PFSK-1 (cell line): ENCODE data around the gene ZHX3.

Experiments used
- FOXP2 ChIP-seq: optimal IDR thresholded peaks from 2 replicates; pipeline ENCODE3; 2011; ENCODE audit warnings: borderline replicate concordance, control low read depth, inconsistent platforms; ENCODE audit not compliant: insufficient read depth; ENCODE audit errors: extremely low read length, extremely low read depth
- POLR2AphosphoS5 ChIP-seq: IDR thresholded peaks from 2 replicates; pipeline ENCODE4 v1.6.1; 2012; ENCODE audit warnings: low read depth, mild to moderate bottlenecking, control low read depth, low read length, moderate library complexity
- REST ChIP-seq, 2 experiments: IDR thresholded peaks; 2 replicates each; pipeline versions ENCODE4 v1.6.1 to v1.8.0; 2011 to 2012; ENCODE audit warnings: low read depth in 2 of 2, low read length in 2 of 2, control low read depth in 1 of 2, inconsistent platforms in 1 of 2, mild to moderate bottlenecking in 1 of 2, moderate library complexity in 1 of 2; ENCODE audit not compliant: insufficient read depth in 1 of 2
- SIN3A ChIP-seq: IDR thresholded peaks from 2 replicates; pipeline ENCODE4 v1.6.1; 2012; ENCODE audit warnings: mild to moderate bottlenecking, low read length, moderate library complexity, borderline replicate concordance; ENCODE audit not compliant: insufficient read depth
- TAF1 ChIP-seq: IDR thresholded peaks from 2 replicates; pipeline ENCODE4 v1.6.1; 2012; ENCODE audit warnings: low read length, control low read depth, borderline replicate concordance; ENCODE audit not compliant: insufficient read depth

DNA sequence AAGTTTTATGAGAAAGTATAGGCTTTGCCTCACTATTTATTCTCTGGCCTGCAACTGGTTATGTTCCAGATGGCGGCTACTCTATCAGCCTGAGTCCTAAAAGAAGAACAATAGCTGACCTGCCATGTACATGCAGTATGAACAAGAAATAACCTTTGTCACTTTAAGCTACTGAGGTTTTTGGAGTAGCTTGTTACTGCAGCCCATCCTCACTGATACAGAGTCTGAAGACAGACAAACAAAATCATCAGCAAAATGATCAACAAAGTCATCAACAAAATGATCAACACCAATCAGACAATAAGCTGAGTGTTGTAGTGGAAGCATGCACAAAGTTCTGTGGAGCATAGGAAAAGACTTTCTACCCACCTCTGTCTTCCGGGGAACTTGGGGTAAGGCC, 97.7 kb downstream of the ZHX3 start:
- TF ChIP-seq SIN3A (no peak), POLR2AphosphoS5 (no peak), TAF1 (no peak), REST (IDR thresholded peaks at IDR 0.05; ENCODE audit: insufficient read depth in 1 of 2, low read depth in 2 of 2, low read length in 2 of 2) (no peak), FOXP2 (no peak)
